ENCODE data around the gene TNFRSF13B.
"Not testable (repeated sequence)": the region's sequence is repeated elsewhere in the genome, so short reads cannot be mapped to it uniquely, and the experiment has no call there.

TNFRSF13B gene

DNA sequence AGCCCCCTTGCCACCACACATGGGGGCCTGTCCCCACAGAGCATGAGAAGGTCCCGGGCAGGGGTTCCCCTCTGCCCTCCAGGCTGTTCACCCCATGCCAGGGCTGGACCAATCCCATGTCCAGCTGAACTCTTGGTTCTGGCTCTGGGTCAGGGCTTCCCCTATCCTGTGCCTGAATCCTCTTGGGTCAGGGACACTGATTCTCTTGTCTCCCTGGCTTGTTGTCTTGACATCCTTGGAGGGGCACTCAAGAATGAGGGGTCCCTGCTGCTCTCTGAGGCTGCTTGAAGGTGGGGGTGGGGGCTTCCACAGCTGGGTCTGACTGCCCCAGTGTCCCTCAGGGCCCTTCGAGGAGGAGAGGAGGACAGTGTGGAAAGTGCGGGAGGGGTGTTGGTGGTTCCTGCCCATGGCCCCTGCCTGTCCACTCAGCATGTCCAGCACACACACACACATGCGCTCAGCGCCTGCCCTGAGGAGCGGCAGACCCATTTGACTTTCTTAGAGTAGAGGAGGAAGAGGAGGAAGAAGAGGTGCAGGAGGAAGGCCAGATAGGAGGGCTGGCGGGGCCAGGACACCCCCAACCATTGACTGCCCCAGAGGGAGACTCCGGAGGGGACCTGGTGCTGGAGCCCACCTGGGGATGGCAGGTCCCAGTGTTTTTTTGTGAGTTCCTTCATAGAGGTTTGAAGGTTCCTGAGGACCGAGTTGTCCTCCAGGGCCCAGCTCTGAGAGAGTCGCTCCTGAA is 47.0 kb downstream of the TNFRSF13B start:
- DNase-seq = no peak

- no peak for DNase-seq
These were observed 47.8 kb downstream of the TNFRSF13B start for GRCh38 chr17:16923904-16924695.

DNA sequence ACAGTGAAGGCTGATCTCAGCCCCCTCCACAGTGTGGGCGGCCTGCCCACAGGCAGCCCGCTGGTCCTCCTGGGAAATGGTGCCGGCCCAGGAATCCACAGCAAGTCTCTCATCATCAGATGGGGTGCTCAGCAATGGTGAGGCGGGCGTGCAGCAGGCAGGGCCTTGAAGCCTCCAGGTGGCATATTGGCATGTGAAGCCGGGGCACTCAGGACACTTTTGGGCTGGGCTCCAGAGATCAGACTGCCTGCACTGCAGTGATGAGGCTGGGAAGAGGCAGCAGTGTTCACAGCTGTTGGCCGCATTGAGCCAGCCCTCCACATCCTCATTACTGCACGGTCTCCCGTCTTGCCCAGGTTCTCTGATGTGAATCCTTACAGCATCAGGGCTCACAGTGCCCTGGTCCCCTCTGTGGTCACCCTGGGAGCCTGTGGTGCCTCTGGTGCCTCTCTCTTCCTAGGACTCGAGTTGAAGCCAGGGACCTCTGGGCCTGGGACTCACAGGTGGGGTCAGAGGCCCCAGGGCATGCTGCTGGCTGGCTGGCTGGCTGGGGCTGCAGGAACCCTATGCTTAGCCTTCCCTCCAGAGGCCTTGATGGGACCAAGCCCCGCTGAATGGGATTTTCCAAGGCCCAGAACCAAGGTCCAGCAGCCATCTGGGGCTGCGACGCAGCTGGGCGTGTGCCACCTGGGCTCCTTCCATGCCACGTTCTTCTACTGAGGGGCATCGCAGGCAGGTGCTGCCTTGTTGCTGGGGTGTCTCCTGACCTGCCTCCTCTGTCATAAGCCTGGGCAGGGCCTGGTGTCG is 48.6 kb downstream of the TNFRSF13B start:
- DNase-seq = no peak

DNA sequence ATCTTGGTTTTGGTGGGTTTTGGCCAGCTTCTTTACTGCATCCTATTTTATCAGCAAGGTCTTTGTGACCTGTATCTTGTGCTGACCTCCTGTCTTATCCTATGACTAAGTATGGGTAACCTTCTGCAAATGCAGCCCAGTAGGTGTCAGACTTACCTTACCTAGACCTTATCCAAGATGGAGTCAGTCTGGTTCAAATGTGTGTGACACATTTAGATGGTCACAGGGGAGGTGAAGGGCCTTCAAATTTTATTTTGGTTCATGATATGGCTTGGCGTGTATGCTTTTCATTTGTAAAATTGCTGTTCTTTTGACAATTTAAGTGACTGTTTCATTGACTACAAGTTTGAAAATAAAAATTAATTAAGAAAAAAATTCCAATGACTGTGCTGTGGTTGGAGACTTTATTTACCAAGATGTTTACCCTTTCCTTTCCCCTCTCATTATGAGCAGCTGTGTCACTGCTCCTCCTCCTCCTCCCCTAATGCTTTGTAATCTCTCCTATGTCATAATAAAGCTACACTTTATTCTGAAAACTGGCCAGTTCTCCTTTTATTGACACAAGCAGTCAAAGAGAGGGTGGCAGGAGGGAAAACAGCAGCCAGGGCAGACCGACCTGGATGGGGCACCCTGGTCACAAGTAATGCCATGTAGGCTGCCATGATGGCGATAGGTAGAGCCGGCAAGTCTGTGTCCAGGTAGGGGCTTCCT is 49.4 kb downstream of the TNFRSF13B start:
- no peak for DNase-seq

DNA sequence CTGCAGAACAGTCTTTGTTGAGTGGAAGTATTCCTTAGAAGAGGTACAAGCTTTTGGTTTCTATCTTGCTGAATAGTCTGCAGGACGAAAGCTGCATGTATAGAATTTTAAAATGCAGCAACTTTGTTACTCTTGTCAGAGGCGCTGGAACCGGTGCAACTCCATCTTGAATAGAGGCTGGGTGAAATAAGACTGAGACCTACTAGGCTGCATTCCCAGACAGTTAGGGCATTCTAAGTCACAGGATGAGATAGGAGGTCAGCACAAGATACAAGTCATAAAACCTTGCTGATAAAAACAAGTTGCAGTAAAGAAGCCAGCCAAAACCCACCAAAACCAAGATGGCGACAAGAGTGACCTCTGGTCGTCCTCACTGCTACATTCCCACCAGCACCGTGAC is 50.5 kb downstream of the TNFRSF13B start:
- DNase-seq = not testable (repeated sequence)

DNA sequence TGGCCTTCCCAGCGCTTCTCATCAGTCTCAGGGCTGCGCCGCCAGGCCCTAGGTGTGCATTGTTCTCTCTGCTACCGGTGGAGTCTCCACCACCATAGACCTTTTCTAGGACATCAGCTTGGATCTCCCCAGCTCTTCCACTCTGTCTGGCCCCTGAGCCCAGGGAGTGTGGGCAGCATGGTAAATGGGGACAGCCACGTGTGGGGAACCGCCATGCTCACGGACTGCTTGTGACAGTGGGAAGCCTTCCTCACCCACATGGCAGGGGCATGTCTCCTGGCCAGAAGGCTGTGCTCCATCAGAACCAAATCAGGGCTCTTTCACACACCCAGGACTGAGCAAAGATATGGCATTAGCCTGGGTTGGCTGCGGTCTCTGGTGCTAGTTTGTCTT is 51.3 kb downstream of the TNFRSF13B start:
- no peak for DNase-seq

- DNase-seq = no peak
These were observed 52.0 kb downstream of the TNFRSF13B start for GRCh38 chr17:16919663-16920627.

DNA sequence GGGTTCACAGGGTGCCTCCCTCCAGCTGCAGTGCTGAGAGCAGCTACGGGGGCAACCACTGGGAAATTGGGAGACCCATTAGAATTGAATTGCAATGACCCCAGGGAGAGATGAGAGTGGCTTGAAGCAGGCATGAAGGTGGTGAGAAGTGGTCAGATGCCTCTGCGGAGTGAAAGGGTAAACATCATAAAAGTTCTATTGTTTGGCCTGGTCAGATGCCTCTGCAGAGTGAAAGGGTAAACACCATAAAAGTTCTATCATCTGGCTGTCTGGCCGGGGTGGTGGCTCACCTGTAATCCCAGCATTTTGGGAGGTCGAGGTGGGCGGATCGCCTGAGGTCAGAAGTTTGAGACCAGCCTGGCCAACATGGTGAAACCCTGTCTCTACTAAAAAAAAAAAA is 53.5 kb downstream of the TNFRSF13B start:
- no peak for DNase-seq

GRCh38 chr17:16917671-16918394 is 54.1 kb downstream of the TNFRSF13B start:
- no peak for DNase-seq

- DNase-seq = no peak
These were observed 55.4 kb downstream of the TNFRSF13B start for GRCh38 chr17:16916557-16916920.

GRCh38 chr17:16915752-16916556 is 56.0 kb downstream of the TNFRSF13B start:
- DNase-seq = peak; percentile 68

GRCh38 chr17:16913463-16913862 is 58.5 kb downstream of the TNFRSF13B start:
- DNase-seq = no peak

- no peak for DNase-seq
These were observed 59.6 kb downstream of the TNFRSF13B start for GRCh38 chr17:16912021-16912962.

GRCh38 chr17:16911141-16911937 is 60.6 kb downstream of the TNFRSF13B start:
- DNase-seq = no peak

DNA sequence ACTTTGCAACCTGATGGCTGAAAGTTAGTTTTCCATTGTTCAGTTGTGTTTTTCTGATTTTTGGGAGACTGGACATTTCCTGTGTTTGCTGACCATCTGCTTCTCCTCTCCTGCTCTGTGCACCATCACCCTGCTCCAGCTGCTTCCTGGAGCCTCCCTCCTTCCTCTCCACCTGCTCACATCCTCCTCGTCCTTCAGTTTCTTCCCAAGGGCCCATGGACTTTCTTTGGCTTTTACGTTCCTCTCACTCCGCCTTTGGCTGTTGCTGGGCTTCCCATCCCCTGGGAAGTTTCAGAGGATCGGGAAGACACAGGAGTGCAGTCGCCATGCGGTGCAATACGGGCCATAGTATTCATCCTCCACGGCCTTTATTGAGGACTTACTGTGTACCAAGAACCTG is 61.6 kb downstream of the TNFRSF13B start:
- no peak for DNase-seq

DNA sequence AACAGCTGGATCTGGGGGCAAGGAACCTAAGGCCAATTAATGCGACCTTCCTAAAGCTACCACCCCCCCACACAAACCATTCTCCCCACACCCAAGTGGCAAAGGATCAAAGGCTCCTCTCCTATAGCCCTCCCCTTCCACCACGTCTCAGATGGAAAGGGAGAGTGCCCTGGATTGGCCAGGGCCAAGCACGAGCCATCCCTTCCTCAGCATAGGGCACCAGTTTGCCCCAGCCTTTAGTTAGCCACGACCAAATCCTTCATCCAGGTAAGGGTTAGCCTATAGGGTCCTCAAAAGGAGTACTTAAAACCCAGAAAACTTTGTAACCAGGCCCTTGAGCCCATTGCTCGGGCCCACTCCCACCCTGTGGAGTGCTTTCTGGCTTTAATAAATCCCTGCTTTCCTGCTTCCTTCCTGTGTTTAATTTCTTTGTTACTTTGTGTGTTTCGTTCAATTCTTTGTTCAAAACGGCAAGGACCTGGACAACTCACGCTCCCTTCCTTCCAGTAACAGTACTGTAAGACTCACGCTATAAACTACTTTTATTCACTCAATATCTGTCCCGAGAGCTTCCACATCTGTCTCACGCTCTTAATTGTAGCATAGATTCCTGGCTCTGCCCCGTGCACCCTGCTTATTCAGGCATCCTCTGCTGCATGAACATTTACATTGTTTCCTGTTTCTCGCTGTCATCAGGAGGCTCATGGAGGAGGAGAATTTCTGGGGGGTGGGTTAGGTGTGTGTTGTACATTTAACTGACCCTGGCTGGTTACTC is 62.3 kb downstream of the TNFRSF13B start:
- DNase-seq = no peak

DNA sequence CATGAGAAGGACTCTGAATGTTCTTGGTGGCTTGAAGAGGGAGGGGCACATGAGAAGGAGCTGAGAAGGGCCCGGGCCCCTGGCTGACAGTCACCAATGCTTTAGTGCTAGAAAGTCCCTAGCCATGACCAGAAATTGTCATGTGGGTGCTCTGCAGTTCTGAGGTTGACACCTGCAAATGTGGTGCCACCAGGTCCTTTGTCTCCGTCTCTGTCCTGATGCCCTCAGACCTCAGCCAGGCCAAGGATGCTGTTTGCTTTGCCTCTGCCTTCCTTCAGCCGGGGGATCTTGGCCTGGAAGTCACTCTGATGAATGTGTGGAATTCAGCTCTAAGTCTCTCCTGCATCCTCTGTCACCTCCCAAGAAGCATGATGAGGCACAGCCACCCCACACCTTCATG is 63.6 kb downstream of the TNFRSF13B start:
- DNase-seq = no peak
